ENCODE measurements around the gene PTGR1.

- TF ChIP-seq CTCF (conservative IDR thresholded peaks at IDR 0.05 in 1 of 2, IDR thresholded peaks at IDR 0.05 in 1 of 2; ENCODE audit: extremely low read depth in 1 of 2, insufficient read depth in 1 of 2, low read depth in 1 of 2, low read length in 2 of 2) (no peak), EZH2 (IDR thresholded peaks at IDR 0.05; ENCODE audit: borderline replicate concordance, low read length) (no peak)
These were observed 33.2 kb downstream of the PTGR1 start for GRCh38 chr9:111566234-111566633.
